ENCODE measurements around the gene NEK3.
"Not testable (repeated sequence)": the region's sequence is repeated elsewhere in the genome, so short reads cannot be mapped to it uniquely, and the experiment has no call there.

Gene NEK3, protein sequence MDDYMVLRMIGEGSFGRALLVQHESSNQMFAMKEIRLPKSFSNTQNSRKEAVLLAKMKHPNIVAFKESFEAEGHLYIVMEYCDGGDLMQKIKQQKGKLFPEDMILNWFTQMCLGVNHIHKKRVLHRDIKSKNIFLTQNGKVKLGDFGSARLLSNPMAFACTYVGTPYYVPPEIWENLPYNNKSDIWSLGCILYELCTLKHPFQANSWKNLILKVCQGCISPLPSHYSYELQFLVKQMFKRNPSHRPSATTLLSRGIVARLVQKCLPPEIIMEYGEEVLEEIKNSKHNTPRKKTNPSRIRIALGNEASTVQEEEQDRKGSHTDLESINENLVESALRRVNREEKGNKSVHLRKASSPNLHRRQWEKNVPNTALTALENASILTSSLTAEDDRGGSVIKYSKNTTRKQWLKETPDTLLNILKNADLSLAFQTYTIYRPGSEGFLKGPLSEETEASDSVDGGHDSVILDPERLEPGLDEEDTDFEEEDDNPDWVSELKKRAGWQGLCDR

DNA sequence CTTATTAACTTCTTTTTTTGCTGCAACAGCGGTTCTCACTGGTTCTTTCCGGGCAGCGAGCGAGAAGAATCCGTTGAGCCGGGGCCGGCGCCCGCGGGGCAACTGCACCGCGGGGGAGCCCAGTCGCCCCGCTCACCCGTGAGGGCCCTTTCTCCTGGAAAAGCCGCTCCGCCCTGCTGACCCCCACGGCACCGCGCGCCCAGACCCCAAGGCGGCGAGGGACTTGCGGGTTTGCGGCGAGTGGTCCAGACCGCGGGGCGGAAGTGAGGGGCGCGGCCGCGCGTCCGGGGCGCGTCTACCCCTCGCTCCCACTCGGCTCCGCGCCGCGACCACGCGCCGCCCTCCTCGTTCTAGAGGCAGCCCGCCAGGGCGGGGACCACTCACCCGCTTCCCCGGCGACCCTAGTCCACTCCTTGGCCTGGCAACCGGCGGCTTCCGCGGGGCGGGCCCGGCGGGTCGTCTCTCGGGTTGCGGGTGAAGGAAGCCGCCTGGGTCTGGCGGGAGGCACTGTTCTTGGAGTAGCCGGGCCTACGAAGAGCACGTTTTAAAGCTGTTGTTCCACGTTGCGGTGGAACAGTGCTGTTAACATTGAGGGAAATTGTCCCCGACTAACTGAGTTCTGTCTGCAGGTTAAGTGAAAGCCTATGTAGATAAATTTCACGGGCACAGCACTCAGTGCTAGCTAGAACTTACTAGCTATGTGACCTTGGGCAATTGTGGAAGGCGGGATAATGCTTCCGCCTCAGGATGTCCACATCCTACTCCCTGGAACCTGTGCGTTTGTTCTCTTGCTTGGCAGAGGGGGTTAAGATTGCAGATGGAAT is at the start of gene NEK3:
NEK3 (minus strand) TSS at position 439 of the 824 bp plus-strand sequence. CDS start 3,406 bp downstream, outside the sequence.
- peak; percentile 24 for DNase-seq

DNA sequence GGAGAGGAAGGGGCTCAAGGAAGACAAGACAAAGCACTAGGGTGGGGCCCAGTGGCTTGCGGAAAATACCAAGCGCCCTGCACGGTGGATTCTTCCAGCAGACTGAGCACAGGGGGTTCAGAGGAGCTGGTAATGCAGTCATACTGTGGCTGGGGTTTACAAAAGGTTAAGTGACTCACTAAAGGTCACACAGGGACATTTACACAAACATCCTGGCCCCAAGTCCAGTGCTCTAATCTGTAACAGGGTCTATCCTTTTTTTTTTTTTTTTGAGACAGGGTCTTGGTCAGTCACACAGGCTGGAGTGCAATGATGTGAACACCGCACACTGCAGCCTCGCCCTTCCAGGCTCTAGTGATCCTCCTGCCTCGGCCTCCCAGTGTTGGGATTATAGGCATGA is 49.0 kb upstream of the NEK3 start:
- not testable (repeated sequence) for DNase-seq

DNA sequence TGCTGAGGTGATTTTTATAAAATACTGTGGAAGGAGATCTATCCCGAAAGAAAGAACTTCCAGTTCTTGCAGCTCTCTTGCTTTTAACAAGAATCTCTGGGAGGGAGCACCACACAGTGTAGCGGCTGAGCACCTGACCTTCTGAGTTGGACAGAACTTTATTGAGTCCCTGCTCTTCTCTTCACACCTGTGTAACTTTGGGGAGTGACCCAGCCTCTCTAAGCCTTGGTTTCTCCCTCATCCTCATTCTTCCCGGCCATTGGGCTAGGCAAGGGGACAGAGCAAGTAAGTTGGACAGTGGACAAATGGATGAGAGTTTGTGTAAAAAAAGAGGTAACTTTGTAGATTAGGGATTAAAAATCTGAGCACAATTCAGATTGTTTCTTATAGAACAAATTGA is 48.5 kb upstream of the NEK3 start:
- not testable (repeated sequence) for DNase-seq

DNA sequence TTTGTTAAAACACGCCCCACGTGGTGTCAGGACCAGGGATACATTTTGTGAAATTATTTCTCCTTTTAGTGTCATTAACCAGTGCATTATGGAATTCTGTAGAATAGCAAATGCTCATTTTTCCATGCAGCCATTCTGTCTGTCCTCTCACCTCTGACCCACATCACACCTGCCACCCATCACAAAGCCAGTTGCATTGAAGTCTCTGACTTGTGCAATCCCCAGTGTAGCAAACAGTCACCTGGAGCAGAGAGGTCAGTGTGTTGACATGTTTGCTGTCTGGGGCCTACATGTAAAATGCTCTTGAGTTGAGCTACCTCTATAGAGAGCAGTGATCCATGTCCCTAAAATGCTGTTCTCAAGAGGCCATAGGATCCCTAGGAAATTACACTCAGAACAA is 47.9 kb upstream of the NEK3 start:
- DNase-seq, result not testable (repeated sequence)

DNA sequence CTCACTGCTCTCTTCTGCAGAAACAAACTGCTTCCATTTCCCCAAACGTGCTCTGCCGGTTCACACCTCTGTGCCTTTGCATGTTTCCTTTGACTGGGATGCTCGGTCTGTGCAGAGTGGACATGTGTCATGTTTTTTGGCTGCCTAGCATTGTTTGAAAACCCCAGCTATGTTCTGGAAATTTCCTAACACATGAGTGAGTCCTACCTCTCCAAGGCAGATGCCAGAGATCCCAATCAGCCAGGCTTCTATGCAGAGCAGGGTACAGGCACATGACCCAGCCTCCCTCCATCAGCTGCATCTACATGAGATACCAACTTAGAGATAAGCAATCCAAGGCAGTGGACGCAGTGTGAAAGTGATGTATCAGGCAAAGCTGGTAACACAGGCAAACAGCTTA is 45.1 kb upstream of the NEK3 start:
- not testable (repeated sequence) for DNase-seq

DNA sequence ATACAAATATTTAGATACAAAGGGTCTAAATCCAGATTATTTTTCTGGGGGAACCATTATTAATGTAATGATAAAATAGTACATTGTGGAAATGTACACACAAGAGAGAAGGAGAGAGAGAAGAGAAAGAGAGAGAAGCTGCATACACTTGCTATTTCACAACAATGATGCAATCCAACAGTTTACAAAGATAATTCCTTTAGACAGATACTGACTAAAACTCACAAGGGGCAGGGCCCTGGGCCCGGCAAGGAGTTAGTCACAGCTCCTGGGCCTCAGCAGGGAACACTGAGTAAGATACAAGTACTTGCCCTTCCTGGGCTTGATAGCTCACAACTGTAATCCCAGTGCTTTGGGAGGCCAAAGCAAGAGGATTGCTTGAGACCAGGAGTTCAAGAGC is 44.5 kb upstream of the NEK3 start:
- DNase-seq, result not testable (repeated sequence)

DNA sequence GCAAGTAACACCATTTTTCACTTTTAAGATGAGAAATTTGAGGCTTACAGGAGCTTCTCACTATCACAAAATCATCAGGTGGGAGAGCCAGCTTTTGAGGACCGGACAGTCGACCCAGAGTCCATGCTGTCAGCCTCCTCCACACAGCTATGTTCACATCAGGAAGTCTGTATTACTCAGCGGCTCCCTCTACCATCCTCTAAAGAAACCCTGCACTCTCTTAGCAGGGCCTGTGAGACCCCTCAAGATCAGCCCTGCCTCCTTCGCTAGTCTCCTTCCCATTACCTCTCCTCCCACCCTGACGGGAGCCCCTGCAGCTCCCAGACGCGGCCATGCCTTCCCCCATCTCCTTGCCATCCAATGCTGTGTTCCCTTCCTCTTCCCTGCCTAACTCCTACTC is 43.1 kb upstream of the NEK3 start:
- not testable (repeated sequence) for DNase-seq

DNA sequence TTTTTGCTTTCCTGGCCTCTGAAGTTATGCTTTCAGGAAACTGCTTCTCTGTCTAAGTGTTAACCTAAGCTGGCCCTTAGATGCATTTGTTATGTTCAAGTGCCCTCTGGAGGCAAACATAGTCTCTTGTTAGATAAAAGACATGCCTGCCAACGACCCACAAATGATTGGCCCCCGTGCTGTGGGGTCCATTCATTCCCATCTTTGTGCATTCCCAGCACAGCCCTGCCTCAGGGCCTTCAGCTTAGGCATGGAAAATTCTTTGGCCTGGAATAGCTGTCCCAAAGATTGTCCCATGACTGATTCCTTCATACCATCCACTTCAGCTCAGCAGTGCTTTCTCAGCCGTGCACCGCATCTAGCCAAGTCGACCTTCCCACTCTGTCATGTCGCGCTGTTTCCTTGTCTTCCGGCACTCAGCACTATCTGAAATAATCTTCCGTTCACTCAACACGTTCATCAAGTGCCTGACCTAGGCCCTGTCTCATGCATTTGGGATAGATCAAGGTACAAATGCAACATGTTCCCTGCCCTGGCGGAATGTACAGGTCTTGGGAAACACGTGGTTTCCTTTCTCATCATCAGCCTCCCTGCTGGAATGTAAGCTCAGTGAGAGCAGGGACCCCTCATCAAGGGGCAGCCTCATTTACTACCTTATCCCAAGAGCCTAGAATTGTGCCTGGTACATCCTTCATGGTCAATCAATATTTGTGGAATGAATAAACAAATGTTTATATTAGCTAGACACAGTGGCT is 42.2 kb upstream of the NEK3 start:
- peak; percentile 1 for DNase-seq

DNA sequence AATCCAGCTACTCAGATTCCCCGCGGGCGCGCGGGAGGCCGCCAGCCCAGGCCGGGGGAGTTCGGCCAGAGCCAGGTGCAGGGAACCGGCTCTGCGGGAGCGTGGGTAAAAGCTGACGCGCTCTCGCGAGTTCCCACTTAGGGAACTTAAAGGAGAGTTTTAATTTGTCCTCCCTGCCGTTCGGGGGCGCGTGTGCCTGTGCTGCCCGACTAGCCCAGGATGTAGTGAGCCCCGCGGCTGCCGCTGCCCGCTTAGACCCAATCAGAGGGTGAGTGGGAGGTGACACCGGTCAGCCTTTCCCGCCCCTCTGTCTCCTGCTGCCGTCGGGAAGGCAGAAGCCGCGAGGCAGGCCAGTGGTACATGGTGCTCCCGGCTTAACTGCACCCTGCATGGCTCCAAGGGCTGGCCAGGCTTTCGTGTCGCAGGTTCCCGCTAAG is 36.0 kb upstream of the NEK3 start:
- no peak for DNase-seq

DNA sequence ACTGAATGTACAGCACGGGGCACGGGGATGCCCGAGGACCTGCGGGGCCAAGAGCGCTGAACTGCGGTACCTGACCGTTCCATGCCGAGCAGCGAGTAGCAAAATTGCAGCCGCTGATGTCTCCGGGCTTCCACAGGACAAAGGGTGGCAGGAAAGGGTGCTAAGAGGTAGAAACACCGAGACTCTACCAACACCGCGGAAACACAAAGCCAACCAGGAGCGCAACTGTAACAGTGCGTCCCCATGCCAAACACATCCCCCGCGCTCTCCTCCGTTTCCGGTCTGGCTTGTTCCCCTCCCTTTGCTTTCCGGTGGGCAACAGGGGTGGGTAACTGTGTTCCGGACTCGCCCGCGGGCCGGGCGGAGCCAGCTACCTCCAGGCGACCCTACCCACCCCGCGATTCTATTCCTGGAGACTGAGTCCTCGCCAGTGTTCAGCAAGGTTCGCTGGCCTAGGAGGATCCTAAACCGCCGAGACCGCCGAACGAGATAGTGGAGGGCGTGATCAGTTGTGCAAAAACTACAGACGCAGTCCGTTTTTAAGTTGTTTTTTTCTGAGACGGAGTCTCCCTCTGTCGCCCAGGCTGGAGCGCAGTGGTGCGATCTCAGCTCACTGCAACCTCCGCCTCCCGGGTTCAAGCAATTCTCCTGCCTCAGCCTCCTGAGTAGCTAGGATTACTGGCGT is 34.9 kb upstream of the NEK3 start:
- peak; percentile 23 for DNase-seq

DNA sequence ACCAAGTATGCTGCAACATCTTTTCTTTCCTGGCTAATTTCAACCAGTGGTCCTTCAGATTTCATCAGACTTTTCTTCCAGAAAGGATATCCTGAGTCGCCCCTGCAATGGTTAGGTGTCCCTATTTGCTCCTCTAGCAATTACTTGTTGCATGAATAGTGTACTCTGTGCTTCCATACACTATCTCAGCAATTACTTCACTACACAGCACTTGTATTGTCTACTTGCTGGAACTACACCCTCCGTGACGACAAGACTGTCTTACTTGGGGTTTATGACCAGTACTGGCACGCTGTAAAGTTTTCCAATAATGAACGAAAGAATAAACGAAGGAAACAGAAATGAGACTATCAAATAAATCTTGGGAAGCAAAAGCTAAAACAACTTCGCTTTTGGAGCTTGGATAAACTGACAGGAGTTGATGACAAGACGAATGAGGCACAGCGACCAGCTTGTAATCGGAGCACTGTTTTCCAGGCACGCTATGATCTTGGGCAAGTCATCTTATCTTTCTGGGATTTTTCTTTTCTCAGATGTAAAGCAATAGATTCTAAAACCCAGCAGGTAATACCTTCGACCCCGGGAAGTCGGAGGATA is 34.3 kb upstream of the NEK3 start:
- DNase-seq, result not testable (repeated sequence)

DNA sequence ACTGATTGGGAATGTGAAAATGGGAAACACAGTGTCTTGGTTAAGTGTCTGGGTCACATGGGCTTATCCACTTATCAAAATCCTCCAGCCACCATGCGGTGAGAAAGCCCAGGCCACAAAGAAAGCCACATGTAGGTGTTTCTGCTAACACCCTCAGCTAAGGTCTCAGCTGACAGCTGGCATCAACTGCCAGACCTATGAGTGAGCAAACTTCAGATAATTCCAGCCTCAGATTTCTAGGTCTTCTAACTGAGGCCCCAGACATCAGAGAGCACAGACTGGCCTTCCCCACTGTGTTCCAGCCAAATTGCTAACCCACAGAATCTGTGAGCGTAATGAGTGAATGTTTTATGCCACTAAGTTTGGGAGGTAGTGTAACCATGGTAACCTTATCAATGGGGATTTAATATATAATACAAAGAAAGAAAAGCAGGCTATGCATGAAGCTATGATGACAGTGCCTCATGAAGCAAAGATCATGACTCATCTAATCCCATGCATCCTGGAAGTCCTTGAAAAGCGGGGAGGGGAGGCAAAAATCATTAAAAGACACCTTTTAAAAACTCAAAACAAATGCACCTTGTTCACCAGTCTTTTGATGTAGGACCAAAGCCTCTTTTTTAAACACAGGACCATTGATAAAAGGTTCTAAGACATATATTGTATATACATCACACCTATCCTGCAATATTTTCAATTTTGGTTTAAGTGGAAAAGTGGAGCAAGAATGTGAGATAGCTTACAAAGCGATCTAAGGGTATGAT is 28.2 kb upstream of the NEK3 start:
- not testable (repeated sequence) for DNase-seq

DNA sequence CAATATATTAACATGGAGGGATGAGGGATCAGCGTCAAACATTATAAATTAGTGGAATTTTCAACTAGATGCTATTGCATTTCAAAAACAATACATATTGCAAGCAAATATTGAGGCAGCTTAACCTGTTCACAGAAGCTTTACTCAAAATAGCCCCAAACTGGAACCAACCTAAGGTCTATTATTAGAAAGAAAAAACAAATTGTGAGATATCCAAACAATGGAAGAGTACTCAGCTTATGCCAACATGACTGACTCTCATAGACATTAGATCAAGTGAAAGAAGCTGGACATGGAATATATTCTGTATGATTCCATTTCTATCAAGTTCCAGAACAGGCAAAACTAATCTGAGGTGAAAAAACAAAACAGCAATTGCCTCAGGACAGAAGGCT is 27.6 kb upstream of the NEK3 start:
- no peak for DNase-seq

DNA sequence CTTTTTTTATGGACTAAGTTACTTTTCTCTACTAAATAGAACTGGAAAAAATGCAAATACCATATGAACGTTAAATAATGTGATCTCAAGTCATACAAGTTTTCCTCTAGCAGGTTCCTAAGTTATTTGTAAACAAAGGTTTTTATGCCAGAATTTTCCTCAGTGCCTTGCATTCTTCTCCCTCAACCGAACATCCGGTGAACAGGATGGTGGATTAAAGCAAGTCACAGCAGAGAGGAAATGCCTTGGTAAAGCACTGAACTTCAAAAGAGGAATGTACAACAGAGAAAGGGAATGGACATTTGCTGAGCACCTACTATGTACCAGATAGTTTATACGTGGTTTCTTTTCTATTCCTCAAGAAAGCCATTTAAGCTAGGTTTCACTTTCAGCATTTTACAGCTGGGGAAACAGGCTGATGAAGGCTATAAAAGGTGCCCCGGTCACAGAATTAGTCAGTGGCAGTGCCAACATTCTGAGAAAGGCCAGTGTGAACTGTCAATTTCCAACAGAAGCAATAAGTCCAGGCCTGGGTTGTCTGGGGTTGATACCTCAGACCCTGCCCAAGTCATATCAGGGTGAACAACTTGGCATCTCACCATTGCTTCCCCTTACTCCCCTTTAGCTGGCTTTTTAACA is 22.0 kb upstream of the NEK3 start:
- DNase-seq, result not testable (repeated sequence)

DNA sequence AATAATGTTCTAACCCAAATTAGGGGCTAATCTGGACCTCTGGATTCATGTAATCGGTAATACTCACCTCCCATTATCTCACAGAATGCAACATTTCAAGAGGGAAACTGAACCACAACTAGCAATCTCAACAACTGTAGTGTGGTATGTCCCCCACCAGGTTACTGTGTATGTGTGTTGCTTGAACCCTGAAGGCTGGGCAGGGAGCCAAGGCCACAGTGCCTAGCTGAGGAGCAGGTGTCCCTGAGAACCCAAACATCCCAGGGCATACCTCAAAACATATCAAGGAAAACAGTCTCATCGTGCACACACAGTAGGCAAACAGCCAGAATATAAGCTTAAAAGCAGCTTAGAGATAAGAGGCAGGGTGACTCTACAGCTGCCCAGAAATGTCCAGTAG is 20.5 kb upstream of the NEK3 start:
- no peak for DNase-seq

DNA sequence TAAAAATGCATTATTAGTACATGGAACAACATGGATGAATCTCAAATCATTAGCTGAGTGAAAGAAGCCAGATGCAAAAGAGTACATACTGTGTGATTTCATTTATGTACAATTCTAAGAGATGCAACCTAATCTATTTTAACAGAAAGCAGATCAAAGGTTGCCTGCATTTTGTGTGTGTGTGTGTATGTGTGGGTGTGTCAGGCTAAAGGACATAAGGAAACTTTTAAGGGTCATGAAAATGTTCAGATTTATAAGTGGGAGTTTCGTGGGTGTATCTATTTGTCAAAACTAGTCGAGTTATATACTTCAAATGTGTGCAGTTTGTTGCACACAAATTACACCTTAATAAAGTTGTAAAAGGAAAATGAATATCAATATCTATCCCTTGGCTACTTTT is 17.9 kb upstream of the NEK3 start:
- no peak for DNase-seq

DNA sequence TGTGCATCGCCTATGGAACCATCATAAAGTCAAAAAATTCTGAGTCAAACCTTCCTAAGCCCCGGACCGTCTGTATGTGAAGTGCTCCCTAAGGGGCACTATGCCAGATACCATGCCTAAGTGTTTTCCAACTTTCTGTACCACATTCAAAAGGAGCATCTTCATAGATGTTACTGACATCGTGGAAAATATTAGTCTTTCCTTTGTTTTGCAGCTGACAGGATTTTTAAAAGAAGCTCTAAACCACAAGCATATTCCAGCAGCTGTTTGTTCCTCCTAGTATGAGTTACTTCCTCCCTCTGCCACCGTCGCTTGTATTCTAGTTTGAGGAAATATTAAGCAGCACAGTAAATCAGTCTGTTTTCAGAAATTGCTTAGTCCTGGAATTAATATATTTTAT is 14.6 kb upstream of the NEK3 start:
- not testable (repeated sequence) for DNase-seq

DNA sequence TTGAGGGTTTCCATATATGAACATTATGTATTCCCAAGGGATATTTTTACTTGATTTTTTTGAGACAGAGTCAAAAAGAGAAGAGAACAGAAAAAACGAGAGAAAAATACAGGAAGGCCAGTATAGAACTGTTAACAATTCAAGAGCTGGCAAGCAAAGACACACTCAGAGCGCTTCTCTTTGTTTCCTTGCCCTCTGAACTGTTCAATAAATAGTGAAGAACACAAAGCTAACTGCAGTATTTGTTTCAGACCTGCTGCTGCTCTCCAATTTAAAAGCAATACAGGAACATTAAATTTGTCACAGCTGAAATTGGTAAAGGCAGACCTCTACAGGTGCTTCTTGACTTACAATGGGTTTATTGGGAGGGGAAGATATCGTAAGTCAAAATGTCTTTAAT is 14.0 kb upstream of the NEK3 start:
- DNase-seq, result no peak

DNA sequence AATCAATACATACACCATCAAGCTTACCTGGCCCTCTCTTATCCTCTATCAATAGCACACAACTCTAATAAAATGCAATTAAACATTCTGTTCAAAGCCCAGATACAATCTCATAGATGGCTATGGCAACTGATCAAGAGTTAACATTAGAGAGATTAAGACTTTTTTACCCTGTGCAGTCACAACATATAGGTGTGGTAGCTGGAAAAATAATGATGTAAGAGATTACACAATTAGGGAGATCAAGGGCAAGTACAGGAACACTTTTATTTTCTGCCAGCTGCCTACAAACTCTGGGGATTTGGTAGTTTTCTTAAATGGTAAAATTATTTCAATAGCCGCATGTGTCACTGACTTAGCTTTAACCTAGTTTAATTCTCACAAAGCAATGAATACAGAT is 12.3 kb upstream of the NEK3 start:
- DNase-seq, result not testable (repeated sequence)

DNA sequence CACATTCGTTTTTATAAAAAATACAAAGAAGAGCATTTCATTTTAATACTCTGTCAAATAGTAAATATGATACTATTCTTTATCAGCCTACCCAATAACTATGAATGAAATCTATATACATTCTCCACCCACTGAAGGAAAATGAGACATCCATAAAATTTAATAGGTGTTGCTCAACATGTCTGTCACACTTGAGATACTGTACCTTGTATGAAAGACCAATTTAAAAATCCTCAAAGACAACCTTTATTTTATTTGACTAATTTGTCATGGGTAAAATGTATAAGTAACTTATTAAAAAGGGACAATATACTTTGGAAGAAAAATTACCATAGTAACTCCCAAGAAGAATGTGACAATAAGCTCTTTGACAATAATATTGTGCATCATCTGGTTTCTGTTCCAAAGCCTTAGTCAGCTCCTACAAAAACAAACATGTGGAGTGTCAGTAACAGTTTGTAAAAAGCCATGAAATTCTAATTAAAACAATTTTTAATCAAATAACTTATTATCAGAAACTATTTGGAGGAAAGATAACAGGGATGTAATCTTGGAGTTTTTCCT is 11.5 kb upstream of the NEK3 start:
- not testable (repeated sequence) for DNase-seq

Data from DMS79 (cell line).